ENCODE data around the gene OR2B6. TPM values are rescaled to one million over a fixed set of nuclear protein-coding genes. Genes with fewer than 3 reads are reported as not detected.

The OR2B6 gene
- total and polyA plus RNA-seq, 2 of the 13 experiments (the other 11 are each of a cell fraction or from before 2014, with no cell fraction given) = 1.2 TPM; not detected in 1

DNA sequence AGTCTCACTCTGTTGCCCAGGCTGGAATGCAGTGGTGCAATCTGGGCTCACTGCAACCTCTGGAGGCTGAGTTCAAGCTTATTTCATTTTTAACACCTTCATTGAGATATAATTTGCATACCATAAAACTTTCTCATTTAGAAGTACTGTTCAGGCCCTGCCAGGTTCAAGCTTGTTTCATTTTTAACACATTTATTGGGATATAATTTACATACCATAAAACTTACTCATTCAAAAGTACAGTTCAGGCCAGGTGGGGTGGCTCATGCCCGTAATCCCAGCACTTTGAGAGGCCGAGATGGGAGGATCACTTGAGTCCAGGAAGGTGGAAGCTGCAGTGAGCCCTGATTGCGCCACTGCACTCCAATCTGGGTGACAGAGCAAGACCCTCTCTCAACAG is 5.5 kb downstream of the OR2B6 start:
- 16% methylated on average over 3 of the region's 3 CpGs for WGBS (ENCODE audit: low lambda C conversion rate)

More for the DNA sequence above, 5.5 kb downstream of the OR2B6 start:
- H3K79me2 ChIP-seq (ENCODE audit: insufficient read depth, low read length) = no peaks in the 10 kb centered on the region
- no peaks in the 10 kb centered on the region for H3K4me1 ChIP-seq (ENCODE audit: insufficient read depth, low read length)
- no peaks in the 10 kb centered on the region for H3K9me3 ChIP-seq (ENCODE audit: low read length)
- no peak overlapping the region for H3K4me2 ChIP-seq (ENCODE audit: low read depth, low read length)
- FAIRE-seq (no peak), DNase-seq (ENCODE audit: low spot score) (no peak), ATAC-seq (no peak)
- H4K20me1 ChIP-seq (ENCODE audit: insufficient read depth, low read length) = no peaks in the 10 kb centered on the region
- in situ Hi-C loops (cut with HindIII; ENCODE audit: extremely low pct_ligation_motif_present, low pct_unique_long_range_greater_than_20kb) (no loop called here), intact Hi-C loops (cut with micrococcal nuclease; ENCODE audit: unreplicated experiment) (no loop called here)
- H3K27ac ChIP-seq (ENCODE audit: extremely low read length, insufficient read depth, low read length) = no peak overlapping the region
- no peaks in the 10 kb centered on the region for H3K27me3 ChIP-seq (ENCODE audit: control insufficient read depth in 1 of 2, insufficient read depth in 2 of 2, low read length in 2 of 2)
- CTCF ChIA-PET (ENCODE audit: low intra/inter-chr PET ratio, low total read pairs) = no interaction called here
- no peak overlapping the region for H3K9ac ChIP-seq (ENCODE audit: insufficient read depth, low read depth, low read length)
- POLR2A ChIA-PET = no interaction called here
- BruUV-seq (replicated peaks) = no TSS peak
- H3K4me3 ChIP-seq (replicated peaks in 1 of 3; ENCODE audit: insufficient read depth in 1 of 3, low read depth in 2 of 3, low read length in 3 of 3) = no peak overlapping the region
- H3K36me3 ChIP-seq (replicated peaks in 1 of 2; ENCODE audit: control insufficient read depth in 1 of 2, insufficient read depth in 2 of 2, low read length in 2 of 2) = no peaks in the 10 kb centered on the region
- no peak for TF ChIP-seq SMARCE1 (IDR thresholded peaks at IDR 0.05; ENCODE audit: borderline replicate concordance)
- no peak for TF ChIP-seq ZMYM3 (CRISPR knock-in tag; IDR thresholded peaks at IDR 0.05)
- TF ChIP-seq HDAC6 (IDR thresholded peaks at IDR 0.05; ENCODE audit: low read depth, low read length) = no peak
- TF ChIP-seq, protein P1, sequence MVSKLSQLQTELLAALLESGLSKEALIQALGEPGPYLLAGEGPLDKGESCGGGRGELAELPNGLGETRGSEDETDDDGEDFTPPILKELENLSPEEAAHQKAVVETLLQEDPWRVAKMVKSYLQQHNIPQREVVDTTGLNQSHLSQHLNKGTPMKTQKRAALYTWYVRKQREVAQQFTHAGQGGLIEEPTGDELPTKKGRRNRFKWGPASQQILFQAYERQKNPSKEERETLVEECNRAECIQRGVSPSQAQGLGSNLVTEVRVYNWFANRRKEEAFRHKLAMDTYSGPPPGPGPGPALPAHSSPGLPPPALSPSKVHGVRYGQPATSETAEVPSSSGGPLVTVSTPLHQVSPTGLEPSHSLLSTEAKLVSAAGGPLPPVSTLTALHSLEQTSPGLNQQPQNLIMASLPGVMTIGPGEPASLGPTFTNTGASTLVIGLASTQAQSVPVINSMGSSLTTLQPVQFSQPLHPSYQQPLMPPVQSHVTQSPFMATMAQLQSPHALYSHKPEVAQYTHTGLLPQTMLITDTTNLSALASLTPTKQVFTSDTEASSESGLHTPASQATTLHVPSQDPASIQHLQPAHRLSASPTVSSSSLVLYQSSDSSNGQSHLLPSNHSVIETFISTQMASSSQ (IDR thresholded peaks at IDR 0.05; ENCODE audit: low read depth) = no peak
- TF ChIP-seq, protein P1 (CRISPR knock-in tag; IDR thresholded peaks at IDR 0.05; ENCODE audit: borderline replicate concordance) = no peak
- TF ChIP-seq NBN (conservative IDR thresholded peaks at IDR 0.05) = no peak
- TF ChIP-seq POLR2AphosphoS5 (IDR thresholded peaks at IDR 0.05; ENCODE audit: low read depth, low read length) = no peak
- TF ChIP-seq ETV5 (CRISPR knock-in tag; IDR thresholded peaks at IDR 0.05; ENCODE audit: borderline replicate concordance) = no peak
- no peak overlapping the region for H2AFZ ChIP-seq (ENCODE audit: low read length)
